GM19099 (cell line): ENCODE results near the gene ZCCHC17.

Experiments
- POLR2A ChIP-seq: IDR thresholded peaks from 3 replicates; pipeline ENCODE4 v1.6.1; 2011; ENCODE audit warnings: low read depth; ENCODE audit not compliant: insufficient read length; ENCODE audit errors: extremely low read depth

Gene ZCCHC17

GRCh38 chr1:31373056-31373896, 76.4 kb downstream of the ZCCHC17 start, which contains the start of gene FABP3:
FABP3 (minus strand) TSS chr1:31373076; CDS start chr1:31373014, 62 bp downstream.
- TF ChIP-seq POLR2A, result no peak

GRCh38 chr1:31373897-31374486, 77.2 kb downstream of the ZCCHC17 start:
- TF ChIP-seq POLR2A, result no peak

- TF ChIP-seq POLR2A, result no peak
These were observed 77.8 kb downstream of the ZCCHC17 start for GRCh38 chr1:31374511-31375196.

GRCh38 chr1:31376375-31377134, 79.7 kb downstream of the ZCCHC17 start:
- TF ChIP-seq POLR2A, result no peak

DNA sequence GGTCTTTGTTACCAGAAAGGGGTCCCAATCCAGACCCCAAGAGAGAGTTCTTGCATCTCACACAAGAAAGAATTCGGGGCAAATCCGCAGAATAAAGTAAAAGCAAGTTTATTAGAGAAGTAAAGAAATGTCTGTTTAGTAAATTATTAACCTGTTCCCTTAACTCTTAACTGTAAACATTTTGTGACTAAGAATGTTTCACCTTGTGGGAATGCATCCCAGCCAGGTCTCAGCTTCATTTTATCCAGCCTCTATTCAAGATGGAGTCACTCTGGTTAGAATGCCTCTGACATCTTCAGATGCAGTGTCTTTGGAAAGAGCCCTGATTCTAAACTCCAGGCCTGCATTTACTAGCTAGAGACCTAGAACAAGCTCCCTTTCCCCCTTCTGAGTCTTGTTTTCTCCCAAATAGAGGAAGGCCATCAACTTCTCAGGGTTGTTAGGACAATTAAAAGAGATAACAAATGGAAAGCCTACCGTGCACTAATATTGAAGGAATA, 80.6 kb downstream of the ZCCHC17 start:
- TF ChIP-seq POLR2A, result no peak

DNA sequence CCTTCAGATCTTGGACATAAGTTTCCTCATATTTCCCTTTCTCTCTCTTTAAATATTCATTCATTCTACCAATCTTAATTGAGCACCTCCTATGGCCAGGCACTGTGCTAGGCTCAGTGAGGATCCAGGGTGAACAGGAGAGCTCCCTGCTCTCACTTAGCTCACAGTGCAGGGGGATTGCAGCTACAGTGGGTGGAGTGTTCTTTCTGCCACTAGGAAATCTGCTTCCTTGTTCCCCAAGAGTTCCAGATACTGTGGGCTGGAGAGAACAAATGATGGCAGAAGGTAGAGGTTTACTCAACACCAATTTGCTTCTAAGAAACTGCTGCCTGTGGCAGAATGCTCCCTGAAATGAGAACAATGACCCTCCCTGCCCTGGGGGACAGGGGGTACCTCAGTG, 81.2 kb downstream of the ZCCHC17 start:
- no peak for TF ChIP-seq POLR2A

DNA sequence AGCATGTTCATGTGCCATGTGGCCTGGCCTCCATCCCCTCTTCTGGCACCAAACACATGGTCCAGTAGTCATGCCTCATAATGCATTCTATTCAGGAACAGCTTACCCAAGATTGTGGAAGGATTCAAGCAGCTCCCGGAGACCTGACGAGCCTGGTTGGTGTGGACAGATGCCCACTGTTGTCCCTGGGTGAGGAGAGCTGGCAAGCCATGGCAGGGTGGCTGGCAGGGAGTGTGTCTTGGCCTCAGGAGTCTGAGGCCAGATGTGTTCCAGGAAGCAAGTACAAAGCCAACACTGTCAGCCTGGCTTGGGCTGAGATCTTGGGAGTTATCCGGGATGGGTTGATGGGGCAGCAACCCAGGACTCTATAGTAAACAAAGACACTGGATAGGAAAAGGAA, 83.3 kb downstream of the ZCCHC17 start:
- no peak for TF ChIP-seq POLR2A

DNA sequence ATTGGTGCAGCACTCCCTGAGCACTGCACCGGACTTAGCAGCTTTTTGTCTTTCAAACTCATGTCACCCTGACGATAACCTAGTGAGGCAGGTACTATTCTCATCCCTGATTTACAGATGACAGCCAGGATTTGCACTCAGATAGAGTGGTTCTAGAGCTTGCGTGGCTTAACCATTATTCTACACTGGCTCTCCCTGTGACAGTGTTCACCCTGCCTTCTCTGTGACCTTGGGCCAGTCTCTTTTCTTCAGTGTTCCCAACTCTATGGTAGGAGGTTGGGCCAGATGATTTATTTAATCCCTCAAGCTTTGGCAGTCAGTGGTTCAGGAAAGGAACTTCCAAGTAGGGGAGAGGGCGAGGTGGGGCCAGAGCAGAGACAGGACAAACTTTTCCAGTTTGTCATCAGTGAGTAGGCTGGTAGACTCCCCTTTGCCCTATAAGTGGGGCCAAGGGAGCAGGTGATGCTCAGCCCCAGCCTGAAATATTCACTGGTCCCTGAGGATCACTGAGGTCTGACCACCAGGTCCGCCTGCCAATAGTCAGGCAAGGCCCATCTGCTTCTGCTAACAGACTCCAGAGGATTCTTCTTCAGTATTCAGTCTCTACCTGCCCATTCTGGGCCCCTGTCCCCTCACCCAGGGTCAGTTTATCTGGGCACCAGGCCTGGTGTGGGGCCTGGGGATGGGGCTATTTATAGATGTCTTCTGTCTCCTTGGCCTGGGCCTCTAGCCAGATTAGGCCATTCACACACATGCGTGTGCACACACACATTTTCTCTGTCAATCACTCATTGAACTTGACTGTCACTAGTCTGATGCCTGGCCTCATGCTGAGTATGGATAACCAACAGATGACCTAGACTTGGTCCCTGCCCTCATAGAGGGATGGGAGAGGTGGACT, 84.8 kb downstream of the ZCCHC17 start:
- no peak for TF ChIP-seq POLR2A

- TF ChIP-seq POLR2A, result no peak
These were observed 85.7 kb downstream of the ZCCHC17 start for GRCh38 chr1:31382379-31382989.

- no peak for TF ChIP-seq POLR2A
These were observed 87.1 kb downstream of the ZCCHC17 start for GRCh38 chr1:31383967-31384366.

DNA sequence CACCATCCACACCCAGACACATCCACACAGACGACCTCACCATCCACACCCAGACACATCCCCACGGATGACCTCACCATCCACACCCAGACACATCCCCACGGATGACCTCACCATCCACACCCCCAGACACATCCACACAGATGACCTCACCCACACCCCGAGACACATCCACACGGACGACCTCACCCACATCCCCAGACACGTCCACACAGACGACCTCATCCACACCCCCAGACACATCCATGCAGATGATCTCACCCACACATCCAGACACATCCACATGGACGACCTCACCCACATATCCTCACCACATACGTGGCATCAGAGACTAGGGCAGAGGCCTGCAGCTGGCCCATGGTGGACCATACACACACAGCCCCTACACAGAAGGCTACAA, 90.8 kb downstream of the ZCCHC17 start:
- TF ChIP-seq POLR2A, result no peak

DNA sequence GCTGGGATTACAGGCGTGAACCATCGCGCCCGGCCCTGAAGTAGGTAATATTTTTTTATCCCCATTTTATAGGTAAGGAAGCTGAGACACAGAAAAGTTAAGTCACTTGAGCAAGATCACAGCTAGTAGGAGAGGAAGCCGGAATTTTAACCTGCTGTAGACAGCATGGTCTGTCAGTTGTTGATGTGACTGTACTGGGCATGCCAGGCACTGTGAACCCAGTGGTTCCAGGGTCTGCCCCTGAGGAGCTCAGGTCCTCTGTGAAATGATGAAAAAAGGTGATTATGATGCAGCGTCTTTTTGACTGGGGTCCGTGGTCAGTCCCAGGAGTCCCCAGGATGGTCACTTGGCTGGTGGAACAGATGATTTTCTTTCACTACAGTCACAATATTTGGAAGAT, 92.8 kb downstream of the ZCCHC17 start:
- TF ChIP-seq POLR2A, result no peak

DNA sequence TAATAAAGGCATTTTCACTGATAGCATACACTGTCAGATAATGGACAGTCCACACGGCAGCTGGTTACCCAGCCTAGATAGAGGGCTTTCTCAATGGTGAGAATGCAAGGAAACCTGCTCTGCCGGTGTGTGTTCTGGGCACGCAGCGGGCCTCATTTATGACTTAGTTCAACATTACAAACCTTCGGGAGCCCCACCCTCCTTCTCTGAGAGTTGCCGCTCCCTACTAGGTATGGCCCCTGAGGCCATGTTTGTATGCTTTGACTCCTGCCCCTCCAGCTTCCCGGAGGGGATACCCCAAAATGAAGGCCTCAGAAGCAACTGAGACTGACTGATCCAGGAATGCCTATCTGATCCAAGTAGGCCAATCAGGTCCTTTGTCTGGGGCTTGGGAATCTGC, 93.2 kb downstream of the ZCCHC17 start:
- TF ChIP-seq POLR2A, result no peak

GRCh38 chr1:31393463-31393862, 96.6 kb downstream of the ZCCHC17 start:
- TF ChIP-seq POLR2A, result no peak

GRCh38 chr1:31394584-31395193, 97.9 kb downstream of the ZCCHC17 start:
- peak; percentile 28 for TF ChIP-seq POLR2A
